Vagina (tissue), 2 donors: ENCODE results near the gene TOB1.

Experiments
- CTCF ChIP-seq, 3 experiments: fragments of 450-650 bp in 2 of 3; fragments of 200-600 bp in 1 of 3; sonication (generic) in 1 of 3; IDR thresholded peaks; one replicate each; pipeline ENCODE4 v1.5.1; 2017 to 2019; ENCODE audit warnings: antibody characterized with exemption in 3 of 3, mild to moderate bottlenecking in 2 of 3, moderate library complexity in 2 of 3
- POLR2AphosphoS5 ChIP-seq, 2 donors: sonication (generic); formaldehyde crosslinking; IDR thresholded peaks; one replicate each; pipeline ENCODE4 v1.9.0; 2017; ENCODE audit warnings: antibody characterized with exemption in 2 of 2, mild to moderate bottlenecking in 2 of 2, low read depth in 1 of 2; ENCODE audit not compliant: insufficient read depth in 1 of 2

GRCh38 chr17:50863221-50863843 lies 2.8 kb downstream of the TOB1 start:
- TF ChIP-seq CTCF (IDR thresholded peaks at IDR 0.05) (peak in 1 of 3 experiments; percentile 34), POLR2AphosphoS5 (IDR thresholded peaks at IDR 0.05; ENCODE audit: insufficient read depth in 1 of 2, low read depth in 1 of 2) (no peak)
